SK-N-MC (cell line): Measurements from ENCODE around the gene IFT122.

ENCODE experiments used
- EZH2 ChIP-seq: fragments of 200-600 bp; sonication (generic); IDR thresholded peaks from one replicate; pipeline ENCODE4 v1.6.1; 2017; ENCODE audit warnings: antibody characterized with exemption
- POLR2AphosphoS5 ChIP-seq: IDR thresholded peaks from 2 replicates; pipeline ENCODE4 v1.6.1; 2012; ENCODE audit warnings: mild to moderate bottlenecking, low read depth, low read length, borderline replicate concordance

- TF ChIP-seq POLR2AphosphoS5 (no peak), EZH2 (no peak)
Observed at GRCh38 chr3:129421988-129422745, 17.9 kb upstream of the IFT122 start.
